WTC11 (cell line): ENCODE data around the gene SIRT5.

ENCODE experiments used
- ATF1 ChIP-seq: sonication (generic); formaldehyde crosslinking; IDR thresholded peaks from 2 replicates; pipeline ENCODE4 v1.8.1; 2023; ENCODE audit warnings: mild to moderate bottlenecking, moderate library complexity, missing genetic modification reagents
- CREB1 ChIP-seq: sonication (generic); formaldehyde crosslinking; IDR thresholded peaks from 2 replicates; pipeline ENCODE4 v1.8.0; 2023; ENCODE audit warnings: mild to moderate bottlenecking, missing genetic modification reagents
- CTCF ChIP-seq: fragments of 200-600 bp; IDR thresholded peaks from 2 replicates; pipeline ENCODE4 v1.8.0; 2022; ENCODE audit warnings: antibody characterized with exemption
- TCF7 ChIP-seq: sonication (generic); formaldehyde crosslinking; IDR thresholded peaks from 2 replicates; pipeline ENCODE4 v1.8.0; 2022; ENCODE audit warnings: mild to moderate bottlenecking, low read depth, missing genetic modification reagents, moderate library complexity
- ZNF138 ChIP-seq: sonication (generic); formaldehyde crosslinking; conservative IDR thresholded peaks from 2 replicates; pipeline ENCODE4 v1.8.1; 2022; ENCODE audit warnings: mild to moderate bottlenecking, moderate library complexity, missing genetic modification reagents
- TF ChIP-seq, protein P1 (sequence below): sonication (generic); formaldehyde crosslinking; conservative IDR thresholded peaks from 2 replicates; pipeline ENCODE4 v1.8.1; 2022; ENCODE audit warnings: mild to moderate bottlenecking, missing genetic modification reagents
- TF ChIP-seq, protein P2 (sequence below): sonication (generic); formaldehyde crosslinking; IDR thresholded peaks from 2 replicates; pipeline ENCODE4 v1.8.1; 2022; ENCODE audit warnings: mild to moderate bottlenecking, moderate library complexity, missing genetic modification reagents
- TF ChIP-seq, protein P3 (sequence below): sonication (generic); formaldehyde crosslinking; IDR thresholded peaks from 2 replicates; pipeline ENCODE4 v1.8.1; 2023; ENCODE audit warnings: mild to moderate bottlenecking, moderate library complexity, missing genetic modification reagents
- TF ChIP-seq, protein P4 (sequence below): sonication (generic); formaldehyde crosslinking; IDR thresholded peaks from 2 replicates; pipeline ENCODE4 v1.8.0; 2022; ENCODE audit warnings: mild to moderate bottlenecking, missing genetic modification reagents
- TF ChIP-seq, protein P5 (sequence below): sonication (generic); formaldehyde crosslinking; IDR thresholded peaks from 2 replicates; pipeline ENCODE4 v1.8.0; 2022; ENCODE audit warnings: mild to moderate bottlenecking, missing genetic modification reagents

DNA sequence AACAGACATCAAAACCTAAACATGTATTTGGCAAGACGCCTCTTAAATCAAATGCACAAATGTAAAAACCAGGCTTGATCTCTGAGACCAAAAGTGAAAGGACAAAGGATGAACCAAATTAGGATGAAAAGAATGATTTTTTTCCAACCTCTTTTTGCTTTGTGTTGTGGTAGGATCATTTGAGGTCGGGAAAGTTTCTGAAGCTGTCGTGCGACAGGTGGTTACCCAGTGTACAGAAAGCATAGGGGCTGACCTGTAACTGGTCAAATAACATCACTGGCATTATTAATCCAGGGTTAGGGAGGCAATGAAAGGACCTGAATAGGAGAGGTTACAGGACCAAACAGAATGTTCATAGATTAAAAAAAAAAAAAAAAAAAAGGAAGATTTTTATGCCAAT lies 22.7 kb downstream of the SIRT5 start:
- TF ChIP-seq, protein P1, sequence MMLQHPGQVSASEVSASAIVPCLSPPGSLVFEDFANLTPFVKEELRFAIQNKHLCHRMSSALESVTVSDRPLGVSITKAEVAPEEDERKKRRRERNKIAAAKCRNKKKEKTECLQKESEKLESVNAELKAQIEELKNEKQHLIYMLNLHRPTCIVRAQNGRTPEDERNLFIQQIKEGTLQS (CRISPR knock-in tag) = no peak
- no peak for TF ChIP-seq CTCF
- no peak for TF ChIP-seq CREB1 (CRISPR knock-in tag)
- TF ChIP-seq, protein P2, sequence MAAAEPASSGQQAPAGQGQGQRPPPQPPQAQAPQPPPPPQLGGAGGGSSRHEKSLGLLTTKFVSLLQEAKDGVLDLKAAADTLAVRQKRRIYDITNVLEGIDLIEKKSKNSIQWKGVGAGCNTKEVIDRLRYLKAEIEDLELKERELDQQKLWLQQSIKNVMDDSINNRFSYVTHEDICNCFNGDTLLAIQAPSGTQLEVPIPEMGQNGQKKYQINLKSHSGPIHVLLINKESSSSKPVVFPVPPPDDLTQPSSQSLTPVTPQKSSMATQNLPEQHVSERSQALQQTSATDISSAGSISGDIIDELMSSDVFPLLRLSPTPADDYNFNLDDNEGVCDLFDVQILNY (CRISPR knock-in tag) = no peak
- TF ChIP-seq, protein P3, sequence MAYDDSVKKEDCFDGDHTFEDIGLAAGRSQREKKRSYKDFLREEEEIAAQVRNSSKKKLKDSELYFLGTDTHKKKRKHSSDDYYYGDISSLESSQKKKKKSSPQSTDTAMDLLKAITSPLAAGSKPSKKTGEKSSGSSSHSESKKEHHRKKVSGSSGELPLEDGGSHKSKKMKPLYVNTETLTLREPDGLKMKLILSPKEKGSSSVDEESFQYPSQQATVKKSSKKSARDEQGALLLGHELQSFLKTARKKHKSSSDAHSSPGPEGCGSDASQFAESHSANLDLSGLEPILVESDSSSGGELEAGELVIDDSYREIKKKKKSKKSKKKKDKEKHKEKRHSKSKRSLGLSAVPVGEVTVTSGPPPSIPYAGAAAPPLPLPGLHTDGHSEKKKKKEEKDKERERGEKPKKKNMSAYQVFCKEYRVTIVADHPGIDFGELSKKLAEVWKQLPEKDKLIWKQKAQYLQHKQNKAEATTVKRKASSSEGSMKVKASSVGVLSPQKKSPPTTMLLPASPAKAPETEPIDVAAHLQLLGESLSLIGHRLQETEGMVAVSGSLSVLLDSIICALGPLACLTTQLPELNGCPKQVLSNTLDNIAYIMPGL (CRISPR knock-in tag) = no peak
- TF ChIP-seq, protein P4, sequence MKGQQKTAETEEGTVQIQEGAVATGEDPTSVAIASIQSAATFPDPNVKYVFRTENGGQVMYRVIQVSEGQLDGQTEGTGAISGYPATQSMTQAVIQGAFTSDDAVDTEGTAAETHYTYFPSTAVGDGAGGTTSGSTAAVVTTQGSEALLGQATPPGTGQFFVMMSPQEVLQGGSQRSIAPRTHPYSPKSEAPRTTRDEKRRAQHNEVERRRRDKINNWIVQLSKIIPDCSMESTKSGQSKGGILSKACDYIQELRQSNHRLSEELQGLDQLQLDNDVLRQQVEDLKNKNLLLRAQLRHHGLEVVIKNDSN (CRISPR knock-in tag) = no peak
- TF ChIP-seq TCF7 (CRISPR knock-in tag) = no peak
- TF ChIP-seq ZNF138 = no peak
- TF ChIP-seq ATF1 (CRISPR knock-in tag) = no peak
- TF ChIP-seq, protein P5, sequence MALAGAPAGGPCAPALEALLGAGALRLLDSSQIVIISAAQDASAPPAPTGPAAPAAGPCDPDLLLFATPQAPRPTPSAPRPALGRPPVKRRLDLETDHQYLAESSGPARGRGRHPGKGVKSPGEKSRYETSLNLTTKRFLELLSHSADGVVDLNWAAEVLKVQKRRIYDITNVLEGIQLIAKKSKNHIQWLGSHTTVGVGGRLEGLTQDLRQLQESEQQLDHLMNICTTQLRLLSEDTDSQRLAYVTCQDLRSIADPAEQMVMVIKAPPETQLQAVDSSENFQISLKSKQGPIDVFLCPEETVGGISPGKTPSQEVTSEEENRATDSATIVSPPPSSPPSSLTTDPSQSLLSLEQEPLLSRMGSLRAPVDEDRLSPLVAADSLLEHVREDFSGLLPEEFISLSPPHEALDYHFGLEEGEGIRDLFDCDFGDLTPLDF = no peak
